Liver (tissue), 9 donors: ENCODE measurements around the gene RIC1. TPM values are rescaled to one million over a fixed set of nuclear protein-coding genes. Genes with fewer than 3 reads are reported as not detected.

Experiments used
- DNase-seq: peaks from one replicate; pipeline ENCODE4 v3.0.0-alpha.2; 2017; ENCODE audit warnings: low spot score
- H3K27ac ChIP-seq, 2 donors: one replicate each; pipeline ENCODE4 v1.7.0; 2013; ENCODE audit warnings: inconsistent platforms in 2 of 2, low read length in 2 of 2, control low read depth in 1 of 2, low read depth in 1 of 2, mild to moderate bottlenecking in 1 of 2
- H3K27me3 ChIP-seq, 4 donors: one replicate each; pipeline versions ENCODE4 v1.6.1 to v1.7.0; 2013; ENCODE audit warnings: low read length in 3 of 4, inconsistent platforms in 1 of 4, mild to moderate bottlenecking in 1 of 4, moderate library complexity in 1 of 4; ENCODE audit not compliant: control insufficient read depth in 4 of 4, insufficient read depth in 4 of 4
- H3K36me3 ChIP-seq, 4 donors: one replicate each; pipeline versions ENCODE4 v1.6.1 to v1.7.0; 2013; ENCODE audit warnings: low read length in 3 of 4, mild to moderate bottlenecking in 3 of 4, low read depth in 1 of 4, moderate library complexity in 1 of 4; ENCODE audit not compliant: control insufficient read depth in 4 of 4, insufficient read depth in 3 of 4
- H3K4me1 ChIP-seq, 4 donors: one replicate each; pipeline versions ENCODE4 v1.6.1 to v1.7.0; 2013; ENCODE audit warnings: low read length in 3 of 4, mild to moderate bottlenecking in 3 of 4, moderate library complexity in 1 of 4; ENCODE audit not compliant: control insufficient read depth in 4 of 4, insufficient read depth in 4 of 4
- H3K4me3 ChIP-seq, 3 donors: one replicate each; pipeline versions ENCODE4 v1.6.1 to v1.7.0; 2013; ENCODE audit warnings: low read length in 3 of 3, control low read depth in 1 of 3, low read depth in 1 of 3, mild to moderate bottlenecking in 1 of 3
- H3K9ac ChIP-seq, 2 donors: one replicate each; pipeline ENCODE4 v1.7.0; 2013; ENCODE audit warnings: low read length in 2 of 2, mild to moderate bottlenecking in 2 of 2, moderate library complexity in 2 of 2, control low read depth in 1 of 2, low read depth in 1 of 2
- H3K9me3 ChIP-seq, 4 donors: one replicate each; pipeline versions ENCODE4 v1.6.1 to v1.7.0; 2013; ENCODE audit warnings: low read length in 3 of 4; ENCODE audit not compliant: control insufficient read depth in 4 of 4
- JUND ChIP-seq, 2 donors: IDR thresholded peaks; 2 replicates each; pipeline ENCODE4 v1.6.1; 2016; ENCODE audit warnings: antibody characterized with exemption in 2 of 2
- YY1 ChIP-seq: IDR thresholded peaks from 2 replicates; pipeline ENCODE4 v1.6.1; 2016; ENCODE audit warnings: antibody characterized with exemption, mild to moderate bottlenecking
- WGBS: extraction: QIAGEN DNeasy Blood & Tissue Kit; methylation state at CpG from one replicate; pipeline ENCODE4 v1.1.7; 2013; 5-methylcytosine and 5-hydroxymethylcytosine counted together
- polyA plus RNA-seq, 2 donors: library from polyadenylated mRNA; stranded (reverse) in 1 of 2; unstranded in 1 of 2; fragments of 200-250 nt in 1 of 2; fragments of >200 nt in 1 of 2; fragmentation: Nextera tagmentation in 1 of 2; extraction: Ambion mirVana in 1 of 2; gene quantifications; one replicate each; pipeline versions ENCODE4 v1.2.1 to v1.2.3, GENCODE V29; 2013 to 2015
- total RNA-seq, 2 donors: library from RNA; depleted of rRNA; stranded (reverse); fragments of >200 nt; gene quantifications; one replicate each; pipeline ENCODE4 v1.2.3, GENCODE V29; 2014
- TF ChIP-seq, protein P1 (sequence below): IDR thresholded peaks from 2 replicates; pipeline ENCODE4 v1.6.1; 2016; ENCODE audit warnings: antibody characterized with exemption
- TF ChIP-seq, protein P2 (sequence below): IDR thresholded peaks from 2 replicates; pipeline ENCODE4 v1.6.1; 2016; ENCODE audit warnings: antibody characterized with exemption
- donor health status: healthy.
- donor health status: healthy.
- donor health status: healthy.
- donor health status: healthy.
- donor health status: healthy.

RIC1 gene
- total and polyA plus RNA-seq, 4 donors: 4.1 to 25.8 (median 9.8) TPM

DNA sequence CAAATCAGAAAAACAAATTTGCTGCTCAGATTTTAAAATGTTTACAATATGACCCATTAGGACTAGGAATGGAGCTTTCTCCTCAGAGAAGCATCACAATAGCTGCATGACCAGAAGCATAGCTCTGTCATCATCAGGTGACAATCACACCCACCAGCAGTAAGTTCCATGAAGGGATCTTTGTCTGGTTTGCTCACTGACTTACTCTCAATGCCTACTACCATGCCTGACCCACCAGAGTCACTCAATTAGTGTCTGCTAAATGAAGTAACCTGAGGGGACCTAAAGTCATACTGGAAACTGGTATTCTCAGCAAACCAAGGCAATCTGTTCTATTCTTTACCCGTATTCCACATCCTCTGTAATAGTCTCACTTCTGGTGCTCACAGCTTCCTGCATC lies 196.3 kb downstream of the RIC1 start:
- H3K9me3 ChIP-seq: no peaks in the 10 kb centered on the region
- peaks cover 3 to 20% (median 8%) of the 10 kb centered on the region in 4 donors for H3K36me3 ChIP-seq
- no peaks in the 10 kb centered on the region for H3K4me1 ChIP-seq
- H3K9ac ChIP-seq: no peak overlapping the region
- no peak for DNase-seq
- H3K27me3 ChIP-seq: no peaks in the 10 kb centered on the region
- H3K4me3 ChIP-seq: no peak overlapping the region
- TF ChIP-seq, protein P1, sequence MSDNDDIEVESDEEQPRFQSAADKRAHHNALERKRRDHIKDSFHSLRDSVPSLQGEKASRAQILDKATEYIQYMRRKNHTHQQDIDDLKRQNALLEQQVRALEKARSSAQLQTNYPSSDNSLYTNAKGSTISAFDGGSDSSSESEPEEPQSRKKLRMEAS: no peak
- TF ChIP-seq, protein P2, sequence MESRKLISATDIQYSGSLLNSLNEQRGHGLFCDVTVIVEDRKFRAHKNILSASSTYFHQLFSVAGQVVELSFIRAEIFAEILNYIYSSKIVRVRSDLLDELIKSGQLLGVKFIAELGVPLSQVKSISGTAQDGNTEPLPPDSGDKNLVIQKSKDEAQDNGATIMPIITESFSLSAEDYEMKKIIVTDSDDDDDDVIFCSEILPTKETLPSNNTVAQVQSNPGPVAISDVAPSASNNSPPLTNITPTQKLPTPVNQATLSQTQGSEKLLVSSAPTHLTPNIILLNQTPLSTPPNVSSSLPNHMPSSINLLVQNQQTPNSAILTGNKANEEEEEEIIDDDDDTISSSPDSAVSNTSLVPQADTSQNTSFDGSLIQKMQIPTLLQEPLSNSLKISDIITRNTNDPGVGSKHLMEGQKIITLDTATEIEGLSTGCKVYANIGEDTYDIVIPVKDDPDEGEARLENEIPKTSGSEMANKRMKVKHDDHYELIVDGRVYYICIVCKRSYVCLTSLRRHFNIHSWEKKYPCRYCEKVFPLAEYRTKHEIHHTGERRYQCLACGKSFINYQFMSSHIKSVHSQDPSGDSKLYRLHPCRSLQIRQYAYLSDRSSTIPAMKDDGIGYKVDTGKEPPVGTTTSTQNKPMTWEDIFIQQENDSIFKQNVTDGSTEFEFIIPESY: no peak
- TF ChIP-seq YY1: no peak
- no peak for TF ChIP-seq JUND (IDR thresholded peaks at IDR 0.05)
- no peak overlapping the region for H3K27ac ChIP-seq
- WGBS: 86% methylated on average over 1 of the region's 1 CpG

Other genes with a start within 250 kb of the RIC1 start
- 1 to 10 TPM; 4.1 to 4.5 TPM for gene PLGRKT, start 191.2 kb upstream of the RIC1 start, total RNA-seq
- 10 to 100 TPM in 1 of 2 donors, 1 to 10 TPM in 1; 9.9 to 11.3 TPM for gene PLGRKT, start 191.2 kb upstream of the RIC1 start, polyA plus RNA-seq
- gene CD274, start 178.6 kb upstream of the RIC1 start, total RNA-seq: 1 to 10 TPM; 2.5 to 3.1 TPM
- gene CD274, start 178.6 kb upstream of the RIC1 start, polyA plus RNA-seq: 1 to 10 TPM; 1.0 to 1.2 TPM
- gene PDCD1LG2, start 118.6 kb upstream of the RIC1 start, total RNA-seq: 1 to 10 TPM; 1.2 to 2.5 TPM
- gene PDCD1LG2, start 118.6 kb upstream of the RIC1 start, polyA plus RNA-seq: 1 to 10 TPM in 1 of 2 donors, under 1 TPM in 1; 0.46 to 1.4 TPM
- gene ERMP1, start 204.0 kb downstream of the RIC1 start, total RNA-seq: 10 to 100 TPM; 14.7 to 19.5 TPM
- 1 to 10 TPM; 2.7 to 4.6 TPM for gene ERMP1, start 204.0 kb downstream of the RIC1 start, polyA plus RNA-seq